WTC11 (cell line): ENCODE data around the gene RNF20. TPM values are rescaled to one million over a fixed set of nuclear protein-coding genes. Genes with fewer than 3 reads are reported as not detected.

Experiments
- ATAC-seq: fragments of 200-7000 bp; cut with Tn5 transposase; 2 replicates; pipeline ENCODE4 v1.10.0; 2021; ENCODE audit warnings: mild to moderate bottlenecking, moderate library complexity
- CTCF ChIA-PET: fragments of 300-600 bp; sonication (Branson Sonifier 250); formaldehyde crosslinking; loops from one replicate; lab custom pipeline; 2021; ENCODE audit warnings: antibody characterized with exemption; lab: Charles Lee
- POLR2A ChIA-PET: fragments of 350-600 bp; sonication (Branson Sonifier 250); formaldehyde crosslinking; loops from one replicate; lab custom pipeline; 2021; ENCODE audit warnings: antibody characterized with exemption; lab: Charles Lee
- DNase-seq: peaks from one replicate; pipeline ENCODE4 v3.0.0; 2021; ENCODE audit warnings: low spot score
- H3K27ac Mint-ChIP-seq: 2 replicates; pipeline ENCODE4 v1.8.0; 2021; ENCODE audit warnings: mixed read lengths
- H3K27me3 Mint-ChIP-seq: 2 replicates; pipeline ENCODE4 v1.8.0; 2021; ENCODE audit warnings: low read depth, mild to moderate bottlenecking, moderate library complexity, mixed read lengths
- H3K36me3 Mint-ChIP-seq: 2 replicates; pipeline ENCODE4 v1.8.0; 2021; ENCODE audit warnings: mixed read lengths
- H3K4me1 Mint-ChIP-seq: 2 replicates; pipeline ENCODE4 v1.8.0; 2022; ENCODE audit warnings: mixed read lengths
- H3K4me3 Mint-ChIP-seq: 2 replicates; pipeline ENCODE4 v1.8.0; 2021; ENCODE audit warnings: mild to moderate bottlenecking, moderate library complexity, mixed read lengths
- H3K9me3 Mint-ChIP-seq: 2 replicates; pipeline ENCODE4 v1.8.0; 2021; ENCODE audit warnings: mixed read lengths
- CBFB ChIP-seq: sonication (generic); formaldehyde crosslinking; IDR thresholded peaks from 2 replicates; pipeline ENCODE4 v1.8.1; 2022; ENCODE audit warnings: mild to moderate bottlenecking, low read depth, missing genetic modification reagents
- CREB1 ChIP-seq: sonication (generic); formaldehyde crosslinking; IDR thresholded peaks from 2 replicates; pipeline ENCODE4 v1.8.0; 2023; ENCODE audit warnings: mild to moderate bottlenecking, missing genetic modification reagents
- FOXP1 ChIP-seq: sonication (generic); formaldehyde crosslinking; IDR thresholded peaks from 2 replicates; pipeline ENCODE4 v1.8.0; 2022; ENCODE audit warnings: missing genetic modification reagents, mild to moderate bottlenecking, moderate library complexity, borderline replicate concordance
- GABPB1 ChIP-seq: sonication (generic); formaldehyde crosslinking; IDR thresholded peaks from 2 replicates; pipeline ENCODE4 v1.8.1; 2023; ENCODE audit warnings: mild to moderate bottlenecking, missing genetic modification reagents
- HMGA2 ChIP-seq: fragments of 250-450 bp; sonication (Bioruptor Pico); IDR thresholded peaks from 2 replicates; pipeline ENCODE4 v1.4.0; 2021; ENCODE audit warnings: mild to moderate bottlenecking, moderate library complexity
- JAZF1 ChIP-seq: fragments of 250-450 bp; sonication (Bioruptor Pico); IDR thresholded peaks from 2 replicates; pipeline ENCODE4 v1.9.0; 2021; ENCODE audit warnings: moderate library complexity, mild to moderate bottlenecking, inconsistent platforms
- JUN ChIP-seq: sonication (generic); formaldehyde crosslinking; IDR thresholded peaks from 2 replicates; pipeline ENCODE4 v1.8.0; 2023; ENCODE audit warnings: mild to moderate bottlenecking, missing genetic modification reagents
- KAT7 ChIP-seq: sonication (generic); formaldehyde crosslinking; IDR thresholded peaks from 2 replicates; pipeline ENCODE4 v1.8.1; 2023; ENCODE audit warnings: missing genetic modification reagents, mild to moderate bottlenecking, borderline replicate concordance
- MYBL2 ChIP-seq: sonication (generic); formaldehyde crosslinking; IDR thresholded peaks from 2 replicates; pipeline ENCODE4 v1.8.1; 2023; ENCODE audit warnings: mild to moderate bottlenecking, moderate library complexity, missing genetic modification reagents
- NFYB ChIP-seq: sonication (generic); formaldehyde crosslinking; conservative IDR thresholded peaks from 2 replicates; pipeline ENCODE4 v1.8.0; 2022; ENCODE audit warnings: low read depth, missing genetic modification reagents
- NR1H2 ChIP-seq: sonication (generic); formaldehyde crosslinking; IDR thresholded peaks from 2 replicates; pipeline ENCODE4 v1.9.0; 2021; ENCODE audit warnings: mild to moderate bottlenecking, moderate library complexity, missing genetic modification reagents
- SOX15 ChIP-seq: fragments of 250-450 bp; sonication (Bioruptor Pico); IDR thresholded peaks from 2 replicates; pipeline ENCODE4 v1.9.0; 2021; ENCODE audit warnings: mild to moderate bottlenecking
- ZNF219 ChIP-seq: sonication (generic); formaldehyde crosslinking; IDR thresholded peaks from 2 replicates; pipeline ENCODE4 v1.8.0; 2023; ENCODE audit warnings: missing genetic modification reagents, mild to moderate bottlenecking, borderline replicate concordance
- ZNF423 ChIP-seq: fragments of 250-450 bp; sonication (Bioruptor Pico); IDR thresholded peaks from 2 replicates; pipeline ENCODE4 v2.1.2; 2022; ENCODE audit warnings: mild to moderate bottlenecking, moderate library complexity
- total RNA-seq: library from RNA; stranded (reverse); gene quantifications from 3 replicates; pipeline ENCODE4 v1.2.3, GENCODE V29; 2021
- TF ChIP-seq, protein P1 (sequence below): sonication (generic); formaldehyde crosslinking; IDR thresholded peaks from 2 replicates; pipeline ENCODE4 v1.8.1; 2023; ENCODE audit warnings: mild to moderate bottlenecking, missing genetic modification reagents, moderate library complexity
- TF ChIP-seq, protein P2 (sequence below): sonication (generic); formaldehyde crosslinking; IDR thresholded peaks from 2 replicates; pipeline ENCODE4 v1.8.1; 2022; ENCODE audit warnings: mild to moderate bottlenecking, moderate library complexity, missing genetic modification reagents
- TF ChIP-seq, protein P3 (sequence below): sonication (generic); formaldehyde crosslinking; IDR thresholded peaks from 2 replicates; pipeline ENCODE4 v1.8.1; 2022; ENCODE audit warnings: low read depth, mild to moderate bottlenecking, moderate library complexity, missing genetic modification reagents, borderline replicate concordance
- TF ChIP-seq, protein P4 (sequence below): sonication (generic); formaldehyde crosslinking; IDR thresholded peaks from 2 replicates; pipeline ENCODE4 v1.8.0; 2022; ENCODE audit warnings: missing genetic modification reagents
- TF ChIP-seq, protein P5 (sequence below): fragments of 200-600 bp; IDR thresholded peaks from 2 replicates; pipeline ENCODE4 v1.8.0; 2022; ENCODE audit warnings: antibody characterized with exemption
- TF ChIP-seq, protein P6 (sequence below): fragments of 250-450 bp; sonication (Bioruptor Pico); conservative IDR thresholded peaks from 2 replicates; pipeline ENCODE4 v1.9.0; 2021; ENCODE audit warnings: mild to moderate bottlenecking

The RNF20 gene
- total RNA-seq, 1 experiment from 2014 or later = 52.6 TPM

DNA sequence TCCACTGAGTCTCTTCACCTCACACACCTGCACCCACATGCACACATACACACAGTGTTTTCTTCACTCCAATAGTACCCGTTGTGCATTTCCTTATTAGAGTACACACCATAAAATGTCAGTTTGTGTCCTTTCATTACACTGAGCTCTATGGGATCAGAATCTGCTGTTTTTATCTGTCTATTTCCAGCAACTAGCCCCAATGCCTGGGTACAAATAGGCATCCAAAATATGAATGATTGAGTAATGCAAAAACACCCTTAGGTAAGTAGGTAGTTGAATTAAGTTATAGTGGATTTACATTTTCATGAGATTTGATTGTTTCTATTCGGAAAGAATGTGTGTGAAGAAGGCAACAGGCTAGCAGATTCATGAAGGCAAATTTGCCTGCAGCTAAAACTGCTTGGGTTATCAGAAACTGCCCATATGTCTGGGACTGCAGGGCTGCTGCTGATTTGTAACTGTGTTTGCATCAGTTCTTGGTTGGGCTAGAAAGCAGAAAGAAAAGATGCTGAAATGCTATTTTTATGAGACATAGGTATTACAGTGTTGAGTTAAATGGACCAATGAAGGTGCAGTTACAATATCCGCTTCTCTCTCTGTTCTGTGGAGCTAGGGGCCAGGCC is 34.2 kb downstream of the RNF20 start (continued):
- TF ChIP-seq NR1H2 (CRISPR knock-in tag) = no peak
- TF ChIP-seq, protein P1, sequence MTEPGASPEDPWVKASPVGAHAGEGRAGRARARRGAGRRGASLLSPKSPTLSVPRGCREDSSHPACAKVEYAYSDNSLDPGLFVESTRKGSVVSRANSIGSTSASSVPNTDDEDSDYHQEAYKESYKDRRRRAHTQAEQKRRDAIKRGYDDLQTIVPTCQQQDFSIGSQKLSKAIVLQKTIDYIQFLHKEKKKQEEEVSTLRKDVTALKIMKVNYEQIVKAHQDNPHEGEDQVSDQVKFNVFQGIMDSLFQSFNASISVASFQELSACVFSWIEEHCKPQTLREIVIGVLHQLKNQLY (CRISPR knock-in tag) = no peak
- no peak for TF ChIP-seq CREB1 (CRISPR knock-in tag)
- TF ChIP-seq ZNF219 (CRISPR knock-in tag) = no peak
- TF ChIP-seq, protein P2, sequence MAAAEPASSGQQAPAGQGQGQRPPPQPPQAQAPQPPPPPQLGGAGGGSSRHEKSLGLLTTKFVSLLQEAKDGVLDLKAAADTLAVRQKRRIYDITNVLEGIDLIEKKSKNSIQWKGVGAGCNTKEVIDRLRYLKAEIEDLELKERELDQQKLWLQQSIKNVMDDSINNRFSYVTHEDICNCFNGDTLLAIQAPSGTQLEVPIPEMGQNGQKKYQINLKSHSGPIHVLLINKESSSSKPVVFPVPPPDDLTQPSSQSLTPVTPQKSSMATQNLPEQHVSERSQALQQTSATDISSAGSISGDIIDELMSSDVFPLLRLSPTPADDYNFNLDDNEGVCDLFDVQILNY (CRISPR knock-in tag) = no peak
- no peak for TF ChIP-seq FOXP1 (CRISPR knock-in tag)
- TF ChIP-seq, protein P3, sequence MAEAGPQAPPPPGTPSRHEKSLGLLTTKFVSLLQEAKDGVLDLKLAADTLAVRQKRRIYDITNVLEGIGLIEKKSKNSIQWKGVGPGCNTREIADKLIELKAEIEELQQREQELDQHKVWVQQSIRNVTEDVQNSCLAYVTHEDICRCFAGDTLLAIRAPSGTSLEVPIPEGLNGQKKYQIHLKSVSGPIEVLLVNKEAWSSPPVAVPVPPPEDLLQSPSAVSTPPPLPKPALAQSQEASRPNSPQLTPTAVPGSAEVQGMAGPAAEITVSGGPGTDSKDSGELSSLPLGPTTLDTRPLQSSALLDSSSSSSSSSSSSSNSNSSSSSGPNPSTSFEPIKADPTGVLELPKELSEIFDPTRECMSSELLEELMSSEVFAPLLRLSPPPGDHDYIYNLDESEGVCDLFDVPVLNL (CRISPR knock-in tag) = no peak
- TF ChIP-seq, protein P4, sequence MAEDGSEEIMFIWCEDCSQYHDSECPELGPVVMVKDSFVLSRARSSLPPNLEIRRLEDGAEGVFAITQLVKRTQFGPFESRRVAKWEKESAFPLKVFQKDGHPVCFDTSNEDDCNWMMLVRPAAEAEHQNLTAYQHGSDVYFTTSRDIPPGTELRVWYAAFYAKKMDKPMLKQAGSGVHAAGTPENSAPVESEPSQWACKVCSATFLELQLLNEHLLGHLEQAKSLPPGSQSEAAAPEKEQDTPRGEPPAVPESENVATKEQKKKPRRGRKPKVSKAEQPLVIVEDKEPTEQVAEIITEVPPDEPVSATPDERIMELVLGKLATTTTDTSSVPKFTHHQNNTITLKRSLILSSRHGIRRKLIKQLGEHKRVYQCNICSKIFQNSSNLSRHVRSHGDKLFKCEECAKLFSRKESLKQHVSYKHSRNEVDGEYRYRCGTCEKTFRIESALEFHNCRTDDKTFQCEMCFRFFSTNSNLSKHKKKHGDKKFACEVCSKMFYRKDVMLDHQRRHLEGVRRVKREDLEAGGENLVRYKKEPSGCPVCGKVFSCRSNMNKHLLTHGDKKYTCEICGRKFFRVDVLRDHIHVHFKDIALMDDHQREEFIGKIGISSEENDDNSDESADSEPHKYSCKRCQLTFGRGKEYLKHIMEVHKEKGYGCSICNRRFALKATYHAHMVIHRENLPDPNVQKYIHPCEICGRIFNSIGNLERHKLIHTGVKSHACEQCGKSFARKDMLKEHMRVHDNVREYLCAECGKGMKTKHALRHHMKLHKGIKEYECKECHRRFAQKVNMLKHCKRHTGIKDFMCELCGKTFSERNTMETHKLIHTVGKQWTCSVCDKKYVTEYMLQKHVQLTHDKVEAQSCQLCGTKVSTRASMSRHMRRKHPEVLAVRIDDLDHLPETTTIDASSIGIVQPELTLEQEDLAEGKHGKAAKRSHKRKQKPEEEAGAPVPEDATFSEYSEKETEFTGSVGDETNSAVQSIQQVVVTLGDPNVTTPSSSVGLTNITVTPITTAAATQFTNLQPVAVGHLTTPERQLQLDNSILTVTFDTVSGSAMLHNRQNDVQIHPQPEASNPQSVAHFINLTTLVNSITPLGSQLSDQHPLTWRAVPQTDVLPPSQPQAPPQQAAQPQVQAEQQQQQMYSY (CRISPR knock-in tag) = no peak

DNA sequence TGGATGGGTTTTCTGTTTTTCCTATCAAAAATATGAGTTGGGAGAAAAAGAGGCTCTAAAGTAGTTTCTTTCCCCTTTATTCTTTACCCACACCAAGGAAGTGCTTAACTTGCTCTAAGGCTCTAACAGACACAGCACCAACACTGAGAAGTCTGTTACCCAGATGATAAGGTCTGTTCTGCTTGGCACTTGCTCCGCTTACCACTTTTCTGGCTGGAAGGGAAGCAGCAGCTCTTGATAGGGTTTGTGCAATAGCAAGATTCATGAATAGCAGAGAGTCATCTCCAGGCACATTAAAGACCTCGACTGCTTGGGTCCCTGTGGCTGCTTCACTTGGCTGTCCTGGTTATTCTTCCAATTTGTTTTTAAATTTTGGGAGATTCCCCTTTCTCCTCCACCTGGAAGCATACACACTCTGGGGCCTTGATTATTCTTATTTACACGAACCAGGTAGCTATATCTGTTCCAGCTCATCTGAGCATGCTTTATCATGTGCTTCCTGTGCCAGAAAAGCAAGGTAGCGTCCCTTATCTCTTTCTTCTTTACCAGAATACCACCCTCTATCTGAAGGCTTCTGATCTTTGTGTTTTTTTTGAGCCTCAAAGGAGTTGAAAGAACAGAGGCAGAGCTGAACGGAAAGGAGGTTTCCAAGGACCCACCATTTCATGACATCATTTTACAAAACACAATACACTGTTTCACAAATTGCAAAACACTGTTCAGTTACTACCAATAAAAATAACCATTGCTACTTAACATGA is 36.3 kb downstream of the RNF20 start:
- CTCF ChIA-PET = no interaction called here

DNA sequence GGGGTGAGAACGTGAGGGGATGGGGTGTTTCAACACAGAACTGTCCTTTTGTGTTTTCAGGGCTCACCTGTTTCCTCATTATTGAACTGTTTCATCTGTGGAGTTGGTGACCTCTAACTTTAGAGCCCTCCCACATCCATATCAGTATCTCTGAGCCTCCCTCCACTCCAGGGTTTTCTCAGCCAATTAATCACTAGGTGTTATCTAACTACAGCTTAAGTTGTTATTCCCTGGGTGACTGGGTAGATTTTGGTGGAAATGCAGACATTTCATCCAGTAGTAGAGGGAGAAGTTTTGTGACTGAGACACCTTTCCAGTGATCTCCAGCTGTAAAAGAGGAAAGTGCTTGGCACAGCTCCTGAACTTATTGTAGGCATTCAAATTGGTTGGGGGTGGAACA is 37.5 kb downstream of the RNF20 start:
- Mint-ChIP-seq H3K4me1 (peaks cover 36% of the 10 kb centered on the region), H3K36me3 (peaks cover 9% of the 10 kb centered on the region), H3K4me3 (no peak overlapping the region), H3K27me3 (no peaks in the 10 kb centered on the region), H3K27ac (no peak overlapping the region), H3K9me3 (no peaks in the 10 kb centered on the region)
- no peak for DNase-seq
- ChIA-PET POLR2A (no interaction called here), CTCF (interaction anchor here (2.1 kb wide), 1 partner anchor 122 kb away, joined by 10 read pairs; no protein-coding TSS in a partner anchor)
- ATAC-seq = no peak
- TF ChIP-seq MYBL2 (no peak), NFYB (CRISPR knock-in tag) (no peak), CBFB (CRISPR knock-in tag) (no peak), GABPB1 (CRISPR knock-in tag) (no peak), ZNF423 (CRISPR knock-in tag) (no peak), SOX15 (CRISPR knock-in tag) (no peak), HMGA2 (CRISPR knock-in tag) (no peak), ZNF219 (CRISPR knock-in tag) (no peak), JUN (CRISPR knock-in tag) (no peak)
- TF ChIP-seq, protein P5, sequence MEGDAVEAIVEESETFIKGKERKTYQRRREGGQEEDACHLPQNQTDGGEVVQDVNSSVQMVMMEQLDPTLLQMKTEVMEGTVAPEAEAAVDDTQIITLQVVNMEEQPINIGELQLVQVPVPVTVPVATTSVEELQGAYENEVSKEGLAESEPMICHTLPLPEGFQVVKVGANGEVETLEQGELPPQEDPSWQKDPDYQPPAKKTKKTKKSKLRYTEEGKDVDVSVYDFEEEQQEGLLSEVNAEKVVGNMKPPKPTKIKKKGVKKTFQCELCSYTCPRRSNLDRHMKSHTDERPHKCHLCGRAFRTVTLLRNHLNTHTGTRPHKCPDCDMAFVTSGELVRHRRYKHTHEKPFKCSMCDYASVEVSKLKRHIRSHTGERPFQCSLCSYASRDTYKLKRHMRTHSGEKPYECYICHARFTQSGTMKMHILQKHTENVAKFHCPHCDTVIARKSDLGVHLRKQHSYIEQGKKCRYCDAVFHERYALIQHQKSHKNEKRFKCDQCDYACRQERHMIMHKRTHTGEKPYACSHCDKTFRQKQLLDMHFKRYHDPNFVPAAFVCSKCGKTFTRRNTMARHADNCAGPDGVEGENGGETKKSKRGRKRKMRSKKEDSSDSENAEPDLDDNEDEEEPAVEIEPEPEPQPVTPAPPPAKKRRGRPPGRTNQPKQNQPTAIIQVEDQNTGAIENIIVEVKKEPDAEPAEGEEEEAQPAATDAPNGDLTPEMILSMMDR = no peak

More for the DNA sequence above, 36.3 kb downstream of the RNF20 start:
- H3K4me1 Mint-ChIP-seq = peaks cover 36% of the 10 kb centered on the region
- ATAC-seq = no peak
- no peak for DNase-seq
- no peaks in the 10 kb centered on the region for H3K9me3 Mint-ChIP-seq
- no peak overlapping the region for H3K27ac Mint-ChIP-seq
- no peaks in the 10 kb centered on the region for H3K27me3 Mint-ChIP-seq
- peaks cover 20% of the 10 kb centered on the region for H3K36me3 Mint-ChIP-seq
- TF ChIP-seq, protein P6, sequence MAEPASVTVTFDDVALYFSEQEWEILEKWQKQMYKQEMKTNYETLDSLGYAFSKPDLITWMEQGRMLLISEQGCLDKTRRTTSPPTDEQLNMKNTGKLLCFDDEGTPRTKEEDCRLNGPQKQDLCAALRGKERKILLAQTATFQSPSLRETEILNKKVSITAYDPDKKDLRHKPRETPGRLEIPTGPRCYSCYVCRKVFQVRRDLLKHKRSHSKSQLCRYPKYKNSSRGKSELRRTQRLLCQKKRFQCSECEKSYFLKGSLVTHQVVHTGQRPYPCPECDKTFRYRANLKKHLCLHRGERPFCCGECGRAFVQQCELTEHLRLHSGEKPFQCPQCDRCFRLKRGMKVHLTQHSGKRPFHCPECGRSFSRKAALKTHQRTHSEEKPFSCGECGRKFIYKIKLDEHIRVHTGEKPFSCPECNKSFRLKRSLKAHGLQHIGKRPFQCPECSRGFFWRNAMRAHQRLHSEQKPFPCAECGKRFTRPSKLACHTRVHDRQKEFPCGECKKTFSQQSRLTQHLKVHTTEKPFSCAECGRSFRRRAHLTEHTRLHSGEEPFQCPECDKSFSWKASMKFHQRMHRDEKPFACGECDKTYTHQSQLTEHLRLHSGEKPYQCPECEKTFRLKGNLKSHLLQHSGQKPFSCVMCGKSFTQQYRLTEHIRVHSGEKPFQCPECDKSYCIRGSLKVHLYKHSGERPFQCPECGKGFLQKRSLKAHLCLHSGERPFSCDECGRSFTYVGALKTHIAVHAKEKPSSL (CRISPR knock-in tag) = no peak
- TF ChIP-seq KAT7 (CRISPR knock-in tag) (no peak), JAZF1 (no peak)
- POLR2A ChIA-PET = no interaction called here
- H3K4me3 Mint-ChIP-seq = no peak overlapping the region
